Measurements from ENCODE around the gene KYNU.
"Not testable (repeated sequence)": the region's sequence is repeated elsewhere in the genome, so short reads cannot be mapped to it uniquely, and the experiment has no call there.

Gene KYNU

DNA sequence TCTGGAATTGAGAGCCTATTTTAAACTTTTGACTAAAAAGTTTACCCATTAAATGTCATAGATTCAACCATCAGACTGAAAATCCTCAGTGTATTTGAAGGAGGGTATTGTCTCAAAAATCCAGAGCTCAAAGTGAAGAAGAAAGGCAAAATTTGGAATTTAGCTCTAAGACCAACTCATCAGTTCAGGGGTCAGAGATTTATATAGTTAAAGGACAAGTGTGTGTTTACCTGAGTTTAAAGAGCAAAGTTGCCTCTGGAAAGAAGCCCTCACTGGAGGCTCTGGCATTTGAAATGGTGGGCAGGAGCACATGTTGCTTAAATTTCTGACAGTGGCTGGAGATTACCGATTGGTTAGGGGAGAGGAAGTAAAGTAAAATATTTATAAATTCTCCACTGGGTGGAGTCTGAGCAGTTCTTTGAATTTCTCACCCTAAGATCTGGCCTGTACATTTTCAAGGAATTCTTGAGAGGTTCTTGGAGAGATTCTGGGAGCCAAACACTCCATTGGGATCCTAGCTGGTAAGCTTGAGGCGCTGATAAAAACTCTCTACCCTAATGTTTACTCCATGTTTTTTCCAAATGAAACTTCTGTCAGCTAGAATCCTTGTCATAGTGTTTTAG lies at the start of gene KYNU:
TSS of gene KYNU (plus strand) at position 449 of the 623 bp plus-strand sequence. CDS start 7,704 bp downstream, outside the sequence.
- DNase-seq: no peak

DNA sequence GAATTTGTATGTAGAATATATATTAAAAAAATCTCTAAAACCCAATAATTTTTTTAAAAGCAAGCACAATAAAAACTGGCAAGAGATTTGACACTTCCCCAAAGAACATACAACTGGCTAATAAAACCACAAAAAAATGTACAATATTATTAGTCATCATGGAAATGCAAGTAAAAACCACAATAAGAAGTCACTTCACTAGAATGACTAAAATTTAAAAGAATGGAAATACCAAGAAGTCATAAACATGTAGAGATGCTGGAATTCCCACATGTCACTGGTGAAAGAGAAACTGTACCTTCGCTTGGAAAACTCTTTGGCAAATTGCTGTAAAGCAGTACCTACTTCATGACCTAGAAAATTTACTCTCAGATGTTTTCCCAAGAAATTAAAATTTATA lies 43.4 kb upstream of the KYNU start:
- DNase-seq: no peak

DNA sequence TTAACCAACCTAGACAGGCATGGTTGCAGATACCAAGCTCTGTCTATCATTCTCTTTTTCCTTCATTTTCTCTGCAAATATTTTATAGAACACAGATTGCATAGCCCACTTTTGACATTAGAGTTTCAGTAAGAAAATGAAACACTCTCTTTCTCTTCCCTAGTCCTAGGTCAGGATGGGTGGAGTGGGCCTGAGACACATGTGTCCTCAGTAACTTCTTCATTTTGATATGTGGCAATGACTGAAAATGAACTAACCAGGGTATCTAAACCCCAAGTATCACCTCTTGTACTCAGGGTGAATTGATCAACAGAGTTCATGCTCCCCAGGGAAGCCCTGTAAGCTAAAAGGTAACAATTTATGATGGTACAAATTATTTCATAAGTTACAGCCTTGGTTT lies 37.0 kb upstream of the KYNU start:
- no peak for DNase-seq

DNA sequence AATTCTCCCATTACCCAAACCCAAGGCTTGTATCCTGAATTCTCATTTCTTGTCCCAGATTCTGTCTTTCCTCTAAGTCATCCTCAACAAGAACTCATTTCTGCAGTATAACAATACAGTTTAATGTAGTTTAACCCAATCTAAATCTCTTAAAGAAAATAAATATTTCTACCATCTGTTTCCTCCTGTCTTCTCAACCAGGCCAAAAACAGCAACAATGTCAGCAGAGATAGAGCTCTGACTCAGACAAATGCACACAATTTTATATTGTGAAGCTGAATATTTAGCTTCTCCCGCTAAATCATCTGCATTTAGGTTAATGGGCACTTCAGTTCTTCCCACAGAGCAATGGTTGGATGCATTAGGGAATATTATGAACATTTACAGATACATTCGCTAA lies 35.7 kb upstream of the KYNU start:
- DNase-seq: no peak

DNA sequence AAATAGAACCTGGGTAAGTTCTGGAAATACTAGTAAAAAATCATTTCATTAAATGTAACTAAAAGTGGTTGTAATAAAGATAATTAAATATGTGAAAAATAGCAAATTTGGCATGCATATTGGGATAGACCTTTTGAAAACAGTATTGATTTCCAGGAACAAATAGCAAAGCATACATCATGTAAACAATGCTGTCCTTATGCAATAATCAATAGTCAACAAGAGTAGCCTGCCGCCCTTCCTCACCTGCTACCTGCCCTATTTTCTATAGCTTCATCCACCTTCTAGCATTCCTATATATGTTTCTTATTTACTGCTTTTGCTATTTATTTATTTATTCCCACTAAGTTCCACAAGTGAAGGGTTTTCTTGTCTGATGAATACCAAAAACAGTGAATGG lies 35.1 kb upstream of the KYNU start:
- DNase-seq: no peak

DNA sequence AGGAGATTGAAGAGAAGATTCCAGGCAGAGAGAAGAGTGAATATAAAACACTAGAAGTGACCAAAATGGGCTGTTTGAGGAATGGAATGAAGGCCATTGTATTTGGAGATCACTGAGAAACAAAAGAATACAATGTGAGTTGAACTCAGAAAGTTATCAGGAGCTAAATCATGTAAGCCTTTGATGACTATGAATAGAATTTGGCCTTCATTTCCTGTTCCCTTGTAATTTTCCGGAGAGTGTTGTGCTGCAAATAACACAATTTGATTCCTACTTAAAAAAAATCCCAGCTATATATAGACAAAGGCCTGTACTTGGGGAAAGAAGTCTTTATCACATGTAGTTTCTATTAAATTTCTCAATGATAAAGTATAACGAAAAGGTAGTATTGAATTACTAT lies 33.7 kb upstream of the KYNU start:
- DNase-seq: no peak

DNA sequence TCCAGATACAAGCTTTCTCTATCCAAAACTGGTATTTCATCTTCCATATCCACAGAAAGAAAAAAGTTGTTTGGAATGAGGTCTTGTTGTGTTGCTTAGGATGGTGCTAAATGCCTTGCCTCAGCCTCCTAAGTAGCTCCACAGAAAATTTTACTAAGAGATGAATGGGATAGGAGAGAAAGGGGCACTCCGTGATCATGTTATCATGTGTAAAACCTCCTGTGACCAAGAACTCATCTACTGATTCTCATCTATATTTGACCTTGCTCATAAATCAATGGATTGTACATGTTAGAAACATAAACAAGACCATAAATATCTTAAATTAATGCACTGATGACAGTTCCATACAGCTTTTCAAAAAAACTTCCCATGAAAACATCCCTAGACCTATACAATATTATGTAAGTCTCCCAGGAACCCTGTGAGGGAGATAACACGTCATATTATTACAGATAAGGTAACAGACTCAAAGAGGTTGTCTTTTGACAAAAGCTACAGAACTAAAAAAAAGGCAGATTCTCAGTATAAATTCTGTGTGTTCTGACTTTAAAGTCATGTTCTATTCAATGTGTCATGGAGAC lies 29.3 kb upstream of the KYNU start:
- no peak for DNase-seq

DNA sequence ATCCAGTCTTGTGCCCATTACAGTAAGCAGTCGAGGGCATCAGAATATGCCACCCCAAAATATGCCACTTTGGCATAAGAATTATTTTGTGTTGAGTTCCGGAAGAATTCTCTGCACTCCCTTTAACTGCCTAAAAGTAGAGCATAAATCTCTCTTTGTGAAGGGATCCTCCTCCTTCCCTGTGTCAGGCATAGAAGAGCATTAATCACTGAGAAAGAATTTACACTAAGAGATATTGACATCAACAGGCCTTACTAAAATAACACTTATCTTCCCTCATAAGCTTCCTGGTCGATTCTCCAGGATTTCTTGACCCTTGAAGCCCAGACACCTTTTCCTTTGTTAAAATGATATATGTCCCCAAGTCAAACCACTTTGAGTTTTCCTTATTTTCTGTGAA lies 27.6 kb upstream of the KYNU start:
- DNase-seq: no peak

DNA sequence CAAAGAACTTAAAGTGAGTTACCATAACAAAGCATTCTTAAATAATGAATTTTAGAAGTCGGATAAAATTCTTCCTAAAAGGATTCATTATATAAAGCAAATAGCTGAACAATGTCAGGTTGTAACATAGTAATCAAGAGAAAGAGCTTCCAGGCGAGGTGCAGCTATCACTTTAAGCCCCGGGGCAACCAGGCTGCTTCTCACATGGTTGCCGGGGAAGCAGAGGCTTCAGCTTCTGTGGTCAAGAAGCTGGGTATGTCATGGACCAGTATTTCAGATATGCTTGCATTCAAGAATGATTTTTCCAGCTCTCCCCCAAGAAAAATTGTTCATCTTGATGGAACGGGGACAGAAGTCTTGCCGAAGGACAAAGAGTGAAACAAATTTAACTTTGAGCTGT lies 23.6 kb upstream of the KYNU start:
- DNase-seq: no peak

DNA sequence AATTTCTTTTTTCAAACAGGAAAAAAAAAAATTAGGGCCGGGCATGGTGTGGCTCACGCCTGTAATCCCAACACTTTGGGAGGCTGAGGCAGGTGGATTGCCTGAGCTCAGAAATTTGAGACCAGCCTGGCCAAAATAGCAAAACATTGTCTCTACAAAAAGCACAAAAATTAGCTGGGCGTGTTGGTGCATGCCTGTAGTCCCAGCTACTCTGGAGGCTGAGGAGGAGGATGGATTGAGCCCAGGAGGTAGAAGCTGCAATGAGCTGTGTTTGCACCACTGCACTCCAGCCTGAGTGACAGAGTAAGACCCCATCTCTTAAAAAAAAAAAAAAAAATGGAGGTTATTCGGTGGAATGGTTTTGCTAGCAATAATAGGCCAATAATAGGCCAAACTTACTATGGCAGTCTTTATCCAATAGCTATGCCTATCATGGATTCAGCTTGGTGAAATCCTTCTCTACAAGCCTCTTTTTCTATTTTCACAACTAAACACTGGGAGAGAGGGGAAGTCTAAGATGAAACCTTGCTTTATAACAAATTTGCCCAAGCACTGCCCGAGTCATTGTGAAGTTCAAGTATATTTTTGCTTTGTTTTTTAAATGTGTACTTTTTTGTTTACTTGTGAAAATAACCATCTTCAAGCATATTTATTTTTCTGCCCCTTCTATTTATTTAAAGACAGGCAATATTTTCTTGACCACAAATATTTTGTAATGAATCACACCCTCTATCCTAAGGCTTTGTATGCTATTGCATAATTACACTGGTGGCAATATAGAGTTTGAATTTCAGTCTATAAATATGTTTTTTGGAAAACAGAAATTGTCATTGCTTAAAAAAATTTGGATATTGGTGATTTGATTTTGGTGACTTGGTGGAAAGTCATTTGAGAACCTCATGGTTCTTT lies 20.0 kb upstream of the KYNU start:
- DNase-seq: no peak

DNA sequence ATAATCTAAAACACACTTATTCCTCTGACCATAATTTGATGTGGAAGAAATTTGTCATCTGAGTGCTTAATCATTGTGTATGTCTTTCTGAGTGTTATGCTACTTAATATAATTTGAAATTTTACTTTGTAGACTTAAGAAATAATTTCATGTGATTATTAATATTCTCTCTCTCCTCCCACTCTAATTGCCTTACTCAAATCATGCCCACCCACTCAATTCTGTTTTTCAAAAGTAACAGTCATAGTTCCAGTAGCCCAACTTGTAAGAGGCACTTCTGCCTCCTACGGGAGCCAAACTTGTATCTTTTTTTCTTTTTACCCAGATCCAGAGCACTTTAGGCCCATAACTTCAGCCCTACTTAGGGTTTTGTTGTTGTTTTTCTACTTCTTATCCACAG lies 18.5 kb upstream of the KYNU start:
- DNase-seq: no peak

DNA sequence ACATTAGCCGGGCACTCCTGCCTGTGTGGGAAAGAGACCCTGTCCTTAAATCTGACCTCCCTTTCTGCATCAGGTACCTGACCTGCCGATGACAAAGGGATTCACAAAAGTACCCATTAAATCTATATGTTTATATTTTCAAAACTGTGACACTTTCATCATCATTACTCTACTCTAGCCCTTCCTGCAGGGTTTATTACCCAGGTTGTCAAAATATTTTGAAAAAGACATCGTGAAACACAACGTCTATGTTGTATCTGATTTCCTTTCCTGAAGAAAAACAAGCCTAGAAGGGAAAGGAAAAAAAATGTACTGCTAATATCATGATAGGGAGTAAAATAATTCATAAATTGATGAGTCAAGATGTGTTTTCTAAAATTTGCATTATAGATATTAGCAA lies 15.2 kb upstream of the KYNU start:
- no peak for DNase-seq

DNA sequence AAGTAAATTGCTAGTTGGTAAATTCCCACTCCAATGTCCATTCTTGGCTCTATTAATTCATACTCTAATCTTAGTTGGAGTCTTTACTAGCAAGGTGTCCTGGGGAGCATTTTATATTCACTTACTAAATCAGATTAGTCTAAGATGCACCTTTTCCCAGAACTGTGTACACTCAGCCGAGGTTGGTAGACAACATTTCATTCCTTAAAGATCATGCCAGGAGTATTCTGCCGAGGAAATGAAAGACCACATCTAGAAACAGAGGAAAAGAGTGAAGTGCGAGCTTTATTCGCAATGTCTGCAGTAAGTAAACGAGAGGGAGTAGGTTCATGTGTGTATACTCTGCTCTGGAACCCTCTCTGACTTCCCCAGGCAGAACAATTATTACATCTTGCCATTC lies 14.6 kb upstream of the KYNU start:
- DNase-seq: no peak

DNA sequence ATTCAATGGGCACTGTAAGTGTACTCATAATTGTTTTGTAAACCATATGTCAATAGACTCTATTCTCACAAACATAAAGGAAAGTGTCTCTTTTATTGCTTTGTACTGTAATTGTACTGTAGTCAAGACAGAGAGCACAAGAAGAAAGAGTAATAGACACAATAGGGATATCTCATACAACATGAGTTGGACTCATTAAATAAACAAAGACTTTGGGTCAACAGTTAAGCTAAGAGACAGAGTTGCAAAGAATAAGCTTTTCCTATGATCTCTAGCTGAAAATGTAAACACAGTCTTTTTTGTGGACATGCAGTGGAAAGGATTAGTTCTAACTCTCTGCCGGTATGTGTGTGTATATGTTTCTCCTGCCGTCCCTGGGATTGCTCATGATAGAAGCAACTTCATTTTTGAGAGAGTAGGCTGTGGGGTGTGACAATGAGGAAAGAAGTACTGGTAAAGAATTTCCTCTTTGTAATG lies 13.9 kb upstream of the KYNU start:
- DNase-seq: no peak

DNA sequence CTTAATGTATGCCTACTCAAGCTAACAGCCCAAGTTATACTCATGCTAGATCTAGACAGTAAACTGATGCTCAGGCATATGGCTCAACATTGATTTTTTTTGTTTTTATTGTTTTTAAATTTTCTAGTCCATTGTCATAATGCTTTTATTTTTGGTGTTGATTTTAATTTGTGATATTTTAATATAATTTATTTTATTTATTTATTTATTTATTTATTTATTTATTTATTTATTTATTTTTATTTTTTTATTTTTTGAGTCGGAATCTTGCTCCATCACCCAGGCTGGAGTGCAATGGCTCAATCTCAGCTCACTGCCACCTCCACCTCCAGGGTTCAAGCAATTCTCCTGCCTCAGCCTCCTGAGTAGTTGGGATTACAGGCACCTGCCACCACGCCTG lies 12.9 kb upstream of the KYNU start:
- not testable (repeated sequence) for DNase-seq

DNA sequence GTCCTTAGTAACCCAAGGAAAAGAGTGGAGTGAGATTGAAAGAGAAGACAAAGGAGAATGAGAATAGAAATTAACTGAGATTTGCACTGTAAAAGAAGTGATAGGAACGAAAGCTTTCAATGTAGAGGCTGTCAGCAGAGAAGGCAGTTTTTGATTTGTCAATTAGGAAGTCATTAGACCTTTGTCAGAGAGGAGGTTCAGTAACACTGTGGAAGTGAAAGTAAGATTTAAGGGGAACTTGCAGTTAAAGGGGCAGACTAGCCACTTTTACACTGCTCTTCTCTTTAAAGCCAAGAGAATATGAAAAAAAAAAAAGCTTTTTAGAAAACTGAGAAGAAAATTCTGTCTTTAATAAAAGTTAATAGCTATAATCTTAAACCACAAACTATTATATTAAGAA lies 11.5 kb upstream of the KYNU start:
- no peak for DNase-seq

DNA sequence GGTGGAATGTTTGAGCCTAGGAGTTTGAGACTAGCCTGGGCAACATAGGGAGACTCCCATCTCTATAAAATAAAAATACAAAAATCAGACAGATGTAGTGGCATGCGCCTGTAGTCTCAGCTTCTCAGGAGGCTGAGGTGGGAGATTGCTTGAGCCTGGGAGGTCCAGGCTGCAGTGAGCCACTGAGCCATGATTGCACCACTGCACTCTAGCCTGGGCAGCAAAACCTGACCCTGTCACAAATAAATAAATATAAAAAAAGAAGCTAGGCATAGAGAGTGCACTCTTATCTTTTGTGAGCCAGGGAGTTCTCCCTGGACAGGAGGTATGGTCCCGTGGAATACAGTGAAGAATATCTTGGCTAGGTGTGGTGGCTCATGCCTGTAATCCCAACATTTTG lies 11.0 kb upstream of the KYNU start:
- DNase-seq: no peak

DNA sequence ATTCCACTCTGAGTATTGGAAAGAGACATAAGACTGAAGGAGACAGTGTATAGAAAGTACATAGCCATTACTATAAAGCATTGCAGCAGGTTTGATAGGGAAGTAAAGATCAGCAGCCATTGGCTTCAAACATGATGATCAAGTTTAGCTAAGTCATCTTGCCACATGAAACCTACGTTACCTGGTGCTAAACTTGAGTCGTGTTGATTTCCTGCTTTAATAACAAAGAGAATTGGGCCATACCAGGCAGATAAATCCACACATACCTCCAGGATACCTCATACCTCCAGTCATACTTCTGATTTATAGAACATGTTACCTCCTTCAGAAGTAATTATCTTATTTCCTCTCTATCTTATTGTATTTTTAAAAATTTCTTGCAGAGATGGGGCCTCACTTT lies 10.3 kb upstream of the KYNU start:
- DNase-seq: no peak

DNA sequence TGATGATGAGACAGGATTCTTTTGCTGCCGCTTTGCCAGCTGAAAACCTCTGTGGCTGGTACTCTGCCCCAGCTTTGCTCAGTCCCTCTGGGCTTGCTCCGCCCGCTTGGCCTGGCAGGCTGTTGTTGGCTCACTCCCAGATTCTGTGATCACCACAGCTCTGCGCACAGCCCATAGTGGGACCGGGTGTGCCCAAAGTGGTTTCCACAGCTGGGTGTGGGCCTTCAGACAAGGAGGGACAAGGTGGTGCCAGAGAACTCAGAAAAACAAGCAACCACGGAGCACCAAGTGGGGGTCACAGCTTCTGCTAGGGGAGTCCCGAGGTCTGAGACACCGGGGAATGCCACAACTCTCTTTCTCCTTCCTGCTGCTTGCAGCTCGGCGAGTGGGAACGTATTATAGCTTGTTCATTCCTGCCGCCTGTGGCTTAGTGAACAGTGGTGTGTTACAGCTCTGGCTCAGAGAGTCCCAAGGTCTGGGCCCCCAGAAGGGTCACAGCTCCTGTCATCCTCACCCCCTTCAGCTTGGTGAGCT lies 9.2 kb upstream of the KYNU start:
- peak in 3 of 14 donors; percentile 3 to 17 (median 6) for DNase-seq

DNA sequence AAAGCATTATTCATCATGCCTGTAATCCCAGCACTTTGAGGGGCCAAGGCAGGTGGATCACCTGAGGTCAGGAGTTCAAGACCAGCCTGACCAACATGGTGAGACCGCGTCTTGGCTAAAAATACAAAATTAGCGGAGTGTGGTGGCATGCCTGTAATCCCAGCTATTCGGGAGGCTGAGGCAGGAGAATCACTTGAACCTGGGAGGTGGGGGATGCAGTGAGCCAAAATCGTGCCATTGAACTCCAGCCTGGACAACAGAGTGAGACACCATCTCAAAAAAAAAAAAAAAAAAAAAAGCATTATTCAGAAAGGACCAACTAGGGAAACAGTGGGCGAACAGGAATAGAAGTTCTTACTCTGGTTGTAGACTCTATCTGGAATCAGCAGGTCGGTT lies 8.4 kb upstream of the KYNU start:
- DNase-seq: not testable (repeated sequence)

DNA sequence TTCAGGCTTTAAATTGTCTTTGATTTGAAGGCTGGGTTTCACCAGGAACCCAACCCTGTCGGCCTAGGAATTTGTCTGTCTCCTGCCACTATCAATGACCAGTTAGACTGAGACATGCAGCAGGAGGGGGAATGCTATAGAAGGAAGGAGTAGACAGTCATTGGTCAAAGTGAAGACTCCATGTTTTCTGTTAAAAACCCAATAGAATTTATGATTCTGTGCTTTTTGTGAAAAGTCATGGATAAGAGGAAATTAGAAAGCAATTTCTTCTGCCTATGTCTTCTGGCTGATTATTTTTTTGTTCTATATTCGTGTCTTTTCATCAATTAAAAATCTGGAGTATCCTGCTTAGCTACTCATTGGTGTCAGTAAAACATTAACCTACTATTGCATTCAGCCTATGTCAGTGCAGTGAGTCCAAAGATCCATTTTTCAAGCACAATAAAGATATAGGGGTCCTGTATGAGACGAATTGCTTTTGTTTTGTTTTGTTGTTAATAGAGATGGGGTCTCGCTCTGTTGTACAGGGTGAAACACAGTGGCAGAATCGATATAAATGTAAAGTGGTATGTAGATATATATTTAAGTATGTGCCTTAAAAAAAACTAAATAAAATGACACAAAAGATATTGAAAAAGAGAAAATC lies 7.9 kb upstream of the KYNU start:
- no peak for DNase-seq

DNA sequence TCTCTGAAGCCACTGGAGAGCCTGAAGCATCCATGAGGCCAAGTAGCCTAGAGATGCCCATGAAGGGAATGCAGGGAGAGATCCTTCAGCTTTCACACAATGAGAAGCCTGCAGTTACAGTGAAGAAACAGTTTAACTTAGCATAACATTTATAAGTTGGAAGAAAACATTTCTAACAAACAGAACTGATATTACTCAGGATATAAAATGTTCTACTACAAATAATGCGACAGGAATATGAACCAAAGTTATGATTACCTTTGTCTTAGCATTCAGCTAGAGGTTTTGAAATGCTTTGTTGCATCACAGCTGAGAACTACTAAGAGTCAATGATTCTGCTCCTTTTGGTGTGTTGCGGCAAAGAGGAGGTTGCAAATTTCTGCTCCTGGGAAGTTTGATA lies 6.9 kb upstream of the KYNU start:
- DNase-seq: no peak

DNA sequence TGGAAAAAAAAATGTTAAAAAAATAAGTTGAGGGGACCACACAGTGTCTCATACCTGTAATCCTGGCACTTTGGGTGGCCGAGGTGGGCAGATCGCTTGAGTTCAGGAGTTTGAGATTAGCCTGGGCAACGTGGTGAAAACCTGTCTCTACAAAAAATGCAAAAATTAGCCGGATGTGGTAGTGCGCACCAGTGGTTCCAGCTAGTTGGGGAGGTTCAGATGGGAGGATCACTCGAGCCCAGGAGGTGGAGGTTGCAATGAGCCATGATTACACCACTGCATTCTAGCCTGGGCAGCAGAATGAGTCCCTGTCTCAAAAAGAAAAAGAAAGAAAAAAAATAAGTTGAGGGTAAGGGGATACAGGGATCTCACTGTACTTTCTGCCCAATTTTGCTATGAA lies 6.1 kb upstream of the KYNU start:
- no peak for DNase-seq

Data from C1 segment of cervical spinal cord (tissue), 14 donors.